NB4 (cell line): ENCODE measurements around the gene CADPS2.

Experiments
- POLR2A ChIP-seq: IDR thresholded peaks from 2 replicates; pipeline ENCODE4 v1.6.1; 2011; ENCODE audit warnings: mild to moderate bottlenecking; ENCODE audit not compliant: insufficient read length; ENCODE audit errors: extremely low read depth
- TF ChIP-seq, protein P1 (sequence below): IDR thresholded peaks from one replicate; pipeline ENCODE4 v1.5.1; 2012; ENCODE audit warnings: low read depth, low read length
- TF ChIP-seq, protein P2 (sequence below): IDR thresholded peaks from 2 replicates; pipeline ENCODE4 v1.6.1; 2011; ENCODE audit warnings: low read depth, low read length

DNA sequence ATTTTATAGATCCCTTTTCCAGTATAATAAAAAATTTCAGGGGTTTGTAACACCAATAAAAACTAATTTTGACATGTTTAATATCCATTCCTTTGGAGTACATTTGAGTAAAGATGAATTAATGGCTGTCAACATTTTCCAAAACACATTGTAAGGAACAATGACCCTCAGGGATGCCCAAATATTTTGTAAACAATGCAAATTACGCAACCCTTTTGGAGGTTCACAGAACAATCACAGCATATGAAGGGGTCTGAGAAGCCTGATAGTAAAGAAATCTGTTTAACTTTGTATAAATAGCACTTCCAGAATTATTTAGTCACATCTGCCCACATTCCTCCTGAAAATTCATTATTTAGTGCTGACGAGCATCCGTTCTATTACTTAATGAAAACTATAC is 428.9 kb downstream of the CADPS2 start:
- TF ChIP-seq, protein P1, sequence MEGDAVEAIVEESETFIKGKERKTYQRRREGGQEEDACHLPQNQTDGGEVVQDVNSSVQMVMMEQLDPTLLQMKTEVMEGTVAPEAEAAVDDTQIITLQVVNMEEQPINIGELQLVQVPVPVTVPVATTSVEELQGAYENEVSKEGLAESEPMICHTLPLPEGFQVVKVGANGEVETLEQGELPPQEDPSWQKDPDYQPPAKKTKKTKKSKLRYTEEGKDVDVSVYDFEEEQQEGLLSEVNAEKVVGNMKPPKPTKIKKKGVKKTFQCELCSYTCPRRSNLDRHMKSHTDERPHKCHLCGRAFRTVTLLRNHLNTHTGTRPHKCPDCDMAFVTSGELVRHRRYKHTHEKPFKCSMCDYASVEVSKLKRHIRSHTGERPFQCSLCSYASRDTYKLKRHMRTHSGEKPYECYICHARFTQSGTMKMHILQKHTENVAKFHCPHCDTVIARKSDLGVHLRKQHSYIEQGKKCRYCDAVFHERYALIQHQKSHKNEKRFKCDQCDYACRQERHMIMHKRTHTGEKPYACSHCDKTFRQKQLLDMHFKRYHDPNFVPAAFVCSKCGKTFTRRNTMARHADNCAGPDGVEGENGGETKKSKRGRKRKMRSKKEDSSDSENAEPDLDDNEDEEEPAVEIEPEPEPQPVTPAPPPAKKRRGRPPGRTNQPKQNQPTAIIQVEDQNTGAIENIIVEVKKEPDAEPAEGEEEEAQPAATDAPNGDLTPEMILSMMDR = no peak
- no peak for TF ChIP-seq POLR2A
- TF ChIP-seq, protein P2, sequence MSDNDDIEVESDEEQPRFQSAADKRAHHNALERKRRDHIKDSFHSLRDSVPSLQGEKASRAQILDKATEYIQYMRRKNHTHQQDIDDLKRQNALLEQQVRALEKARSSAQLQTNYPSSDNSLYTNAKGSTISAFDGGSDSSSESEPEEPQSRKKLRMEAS = no peak
